ENCODE data around the gene CFAP77.

GRCh38 chr9:132502480-132502879 is 92.5 kb downstream of the CFAP77 start:
- TF ChIP-seq CTCF (IDR thresholded peaks at IDR 0.05) (no peak), POLR2A (IDR thresholded peaks at IDR 0.05) (no peak), POLR2AphosphoS5 (IDR thresholded peaks at IDR 0.05) (no peak)

All from breast epithelium (tissue), 3 donors.